DMS153 (cell line): Measurements from ENCODE around the gene FNBP1.

Source experiments
- DNase-seq: peaks from one replicate; lab custom pipeline; 2025; lab: John Stamatoyannopoulos, UW

FNBP1 gene

GRCh38 chr9:129854588-129855110 is 188.3 kb downstream of the FNBP1 start:
- no peak for DNase-seq

GRCh38 chr9:129853614-129854013 is 189.4 kb downstream of the FNBP1 start:
- DNase-seq = no peak

GRCh38 chr9:129852579-129852978 is 190.4 kb downstream of the FNBP1 start:
- no peak for DNase-seq

- DNase-seq = no peak
These were observed 191.2 kb downstream of the FNBP1 start for GRCh38 chr9:129851821-129852220.

- no peak for DNase-seq
These were observed 192.0 kb downstream of the FNBP1 start for GRCh38 chr9:129850821-129851550.

- no peak for DNase-seq
These were observed 193.1 kb downstream of the FNBP1 start for GRCh38 chr9:129849901-129850300.

- no peak for DNase-seq
These were observed 194.1 kb downstream of the FNBP1 start for GRCh38 chr9:129848712-129849441.

GRCh38 chr9:129845373-129845772 is 197.6 kb downstream of the FNBP1 start:
- DNase-seq = no peak

GRCh38 chr9:129841071-129841470 is 201.9 kb downstream of the FNBP1 start:
- no peak for DNase-seq

GRCh38 chr9:129840034-129840433 is 203.0 kb downstream of the FNBP1 start:
- DNase-seq = peak; percentile 96

- DNase-seq = no peak
These were observed 203.5 kb downstream of the FNBP1 start for GRCh38 chr9:129839324-129840023.

- DNase-seq = no peak
These were observed 204.2 kb downstream of the FNBP1 start for GRCh38 chr9:129838707-129839259.
